ENCODE results near the gene WDR54. TPM values are rescaled to one million over a fixed set of nuclear protein-coding genes. Genes with fewer than 3 reads are reported as not detected.

Gene WDR54
- total RNA-seq, 1 donor from 2014 or later: 26.9 TPM

GRCh38 chr2:74436111-74436805 lies 14.7 kb downstream of the WDR54 start:
- DNase-seq (ENCODE audit: low read depth) (no peak), FAIRE-seq (no peak)
- H3K36me3 ChIP-seq (ENCODE audit: control insufficient read depth, insufficient read depth, low read length): peaks cover 12% of the 10 kb centered on the region
- TF ChIP-seq CTCF (IDR thresholded peaks at IDR 0.05; ENCODE audit: insufficient read depth, low read length, severe bottlenecking): no peak
- no peaks in the 10 kb centered on the region for H3K27me3 ChIP-seq (ENCODE audit: control insufficient read depth, insufficient read depth, low read length)
- no peak overlapping the region for H3K4me3 ChIP-seq (ENCODE audit: low read depth, low read length)

- Histone ChIP-seq H3K27me3 (ENCODE audit: control insufficient read depth, insufficient read depth, low read length) (no peaks in the 10 kb centered on the region), H3K4me3 (ENCODE audit: low read depth, low read length) (no peak overlapping the region), H3K36me3 (ENCODE audit: control insufficient read depth, insufficient read depth, low read length) (peaks cover 7% of the 10 kb centered on the region)
- TF ChIP-seq CTCF (IDR thresholded peaks at IDR 0.05; ENCODE audit: insufficient read depth, low read length, severe bottlenecking): no peak
- no peak for FAIRE-seq
- DNase-seq (ENCODE audit: low read depth): no peak
Observed at GRCh38 chr2:74436848-74437695, 15.5 kb downstream of the WDR54 start.

GRCh38 chr2:74438248-74438647 lies 16.7 kb downstream of the WDR54 start:
- Histone ChIP-seq H3K4me3 (ENCODE audit: low read depth, low read length) (no peak overlapping the region), H3K27me3 (ENCODE audit: control insufficient read depth, insufficient read depth, low read length) (no peaks in the 10 kb centered on the region), H3K36me3 (ENCODE audit: control insufficient read depth, insufficient read depth, low read length) (peaks cover 2% of the 10 kb centered on the region)
- FAIRE-seq: no peak
- DNase-seq (ENCODE audit: low read depth): no peak
- no peak for TF ChIP-seq CTCF (IDR thresholded peaks at IDR 0.05; ENCODE audit: insufficient read depth, low read length, severe bottlenecking)

- no peak overlapping the region for H3K4me3 ChIP-seq (ENCODE audit: low read depth, low read length)
- DNase-seq (ENCODE audit: low read depth) (no peak), FAIRE-seq (no peak)
- peaks cover 2% of the 10 kb centered on the region for H3K36me3 ChIP-seq (ENCODE audit: control insufficient read depth, insufficient read depth, low read length)
- no peak for TF ChIP-seq CTCF (IDR thresholded peaks at IDR 0.05; ENCODE audit: insufficient read depth, low read length, severe bottlenecking)
- no peaks in the 10 kb centered on the region for H3K27me3 ChIP-seq (ENCODE audit: control insufficient read depth, insufficient read depth, low read length)
Observed at GRCh38 chr2:74439373-74439772, 17.8 kb downstream of the WDR54 start.

GRCh38 chr2:74439803-74440377 lies 18.4 kb downstream of the WDR54 start:
- H3K27me3 ChIP-seq (ENCODE audit: control insufficient read depth, insufficient read depth, low read length): no peaks in the 10 kb centered on the region
- no peak for DNase-seq (ENCODE audit: low read depth)
- TF ChIP-seq CTCF (IDR thresholded peaks at IDR 0.05; ENCODE audit: insufficient read depth, low read length, severe bottlenecking): no peak
- no peak for FAIRE-seq
- peaks cover 2% of the 10 kb centered on the region for H3K36me3 ChIP-seq (ENCODE audit: control insufficient read depth, insufficient read depth, low read length)
- H3K4me3 ChIP-seq (ENCODE audit: low read depth, low read length): peak overlapping the region; percentile 64

Data from bronchial epithelial cell (primary cell).